Stimulated activated CD4-positive, alpha-beta T cell treated with anti-CD3 and anti-CD28 coated beads, Interleukin-12 subunit alpha, Interleukin-12 subunit beta, amount 100 ng/mL, for 48 hours (primary cell): ENCODE data around the gene FHAD1.
A peak's percentile ranks its signal among the peaks of the same experiment; 100 is the strongest.

Source experiments
- DNase-seq, 3 donors: peaks; one replicate each; pipeline ENCODE4 v3.0.0-alpha.2; 2020; ENCODE audit warnings: low read depth in 2 of 3, low spot score in 1 of 3

The FHAD1 gene

GRCh38 chr1:15245593-15246360, 1.2 kb upstream of the FHAD1 start:
- DNase-seq, result no peak

GRCh38 chr1:15248216-15248615, 1.2 kb downstream of the FHAD1 start:
- DNase-seq, result no peak

GRCh38 chr1:15249081-15249480, 2.1 kb downstream of the FHAD1 start:
- DNase-seq, result peak; percentile 42 to 60 (median 49)

GRCh38 chr1:15251857-15252835, 5.1 kb downstream of the FHAD1 start:
- DNase-seq, result no peak

- DNase-seq, result no peak
These were observed 7.5 kb downstream of the FHAD1 start for GRCh38 chr1:15254559-15254958.

GRCh38 chr1:15255582-15256149, 8.6 kb downstream of the FHAD1 start:
- no peak for DNase-seq

GRCh38 chr1:15256584-15256983, 9.6 kb downstream of the FHAD1 start:
- no peak for DNase-seq

- no peak for DNase-seq
These were observed 10.3 kb downstream of the FHAD1 start for GRCh38 chr1:15257309-15257708.

- no peak for DNase-seq
These were observed 12.0 kb downstream of the FHAD1 start for GRCh38 chr1:15258833-15259621.

- no peak for DNase-seq
These were observed 12.6 kb downstream of the FHAD1 start for GRCh38 chr1:15259622-15260007.

- DNase-seq, result no peak
These were observed 13.6 kb downstream of the FHAD1 start for GRCh38 chr1:15260418-15261154.

- DNase-seq, result peak in 1 of 3 donors; percentile 34
These were observed 14.4 kb downstream of the FHAD1 start for GRCh38 chr1:15261155-15262002.

GRCh38 chr1:15262003-15262377, 15.0 kb downstream of the FHAD1 start:
- no peak for DNase-seq

- DNase-seq, result no peak
These were observed 15.7 kb downstream of the FHAD1 start for GRCh38 chr1:15262706-15263105.

- no peak for DNase-seq
These were observed 17.7 kb downstream of the FHAD1 start for GRCh38 chr1:15264769-15265168.

GRCh38 chr1:15271196-15271595, 24.2 kb downstream of the FHAD1 start:
- no peak for DNase-seq

- DNase-seq, result peak in 2 of 3 donors; percentile 17 to 43
These were observed 25.2 kb downstream of the FHAD1 start for GRCh38 chr1:15272009-15272781.

GRCh38 chr1:15272782-15273127, 25.7 kb downstream of the FHAD1 start:
- no peak for DNase-seq

GRCh38 chr1:15273274-15273673, 26.3 kb downstream of the FHAD1 start:
- no peak for DNase-seq
